OCI-LY1 (cell line): ENCODE results near the gene CDC45.

Experiments
- H2AFZ ChIP-seq: fragments of 200-600 bp; sonication (generic), shearing (Covaris generic); 2 replicates; pipeline ENCODE4 v1.6.0; 2014; ENCODE audit warnings: antibody characterized with exemption, mild to moderate bottlenecking, low read length
- H3F3A ChIP-seq: fragments of 200-600 bp; sonication (generic), shearing (Covaris generic); 2 replicates; pipeline ENCODE4 v1.6.0; 2014; ENCODE audit warnings: mild to moderate bottlenecking, antibody characterized with exemption, low read length, moderate library complexity; ENCODE audit not compliant: insufficient read depth
- H3K27ac ChIP-seq: fragments of 200-600 bp; sonication (generic); 2 replicates; pipeline ENCODE4 v1.5.1; 2014; ENCODE audit warnings: low read length, mixed run types, mild to moderate bottlenecking, low read depth; ENCODE audit not compliant: poor library complexity, severe bottlenecking
- H3K27me3 ChIP-seq: fragments of 200-600 bp; sonication (generic); 2 replicates; pipeline ENCODE4 v1.6.0; 2014; ENCODE audit warnings: antibody characterized with exemption, mild to moderate bottlenecking, low read length, moderate library complexity; ENCODE audit not compliant: insufficient read depth
- H3K36me3 ChIP-seq: fragments of 200-600 bp; sonication (generic); 2 replicates; pipeline ENCODE4 v1.6.1; 2014; ENCODE audit warnings: mild to moderate bottlenecking, antibody characterized with exemption, low read length, moderate library complexity, mixed read lengths; ENCODE audit not compliant: insufficient read depth
- H3K4me1 ChIP-seq: fragments of 200-600 bp; sonication (generic); 2 replicates; pipeline ENCODE4 v1.5.1; 2014; ENCODE audit warnings: mild to moderate bottlenecking, low read length, moderate library complexity; ENCODE audit not compliant: insufficient read depth, severe bottlenecking
- H3K4me2 ChIP-seq: fragments of 200-600 bp; sonication (generic), shearing (Covaris generic); 2 replicates; pipeline ENCODE4 v1.6.1; 2014; ENCODE audit warnings: low read length
- H3K4me3 ChIP-seq: fragments of 200-600 bp; sonication (generic); 2 replicates; pipeline ENCODE4 v1.5.1; 2014; ENCODE audit warnings: low read length, low read depth, mild to moderate bottlenecking, mixed read lengths; ENCODE audit not compliant: poor library complexity, severe bottlenecking
- H3K79me2 ChIP-seq: fragments of 200-600 bp; shearing (Covaris generic); 2 replicates; pipeline ENCODE4 v1.6.1; 2016; ENCODE audit warnings: mixed run types, low read length, mixed read lengths; ENCODE audit not compliant: insufficient read depth
- H3K9ac ChIP-seq: fragments of 200-600 bp; sonication (generic), shearing (Covaris generic); 2 replicates; pipeline ENCODE4 v1.6.1; 2014; ENCODE audit warnings: mild to moderate bottlenecking, low read length, mixed read lengths
- H3K9me2 ChIP-seq: fragments of 200-600 bp; sonication (generic), shearing (Covaris generic); 2 replicates; pipeline ENCODE4 v1.6.1; 2014; ENCODE audit warnings: low read depth, mild to moderate bottlenecking, low read length, mixed read lengths
- H3K9me3 ChIP-seq: fragments of 200-600 bp; shearing (Covaris generic); 2 replicates; pipeline ENCODE4 v1.6.1; 2014; ENCODE audit warnings: low read length, mixed read lengths
- H4K20me1 ChIP-seq: fragments of 200-600 bp; sonication (generic), shearing (Covaris generic); 2 replicates; pipeline ENCODE4 v1.6.0; 2016; ENCODE audit warnings: mild to moderate bottlenecking, low read length; ENCODE audit not compliant: insufficient read depth
- CTCF ChIP-seq: fragments of 200-600 bp; sonication (generic), shearing (Covaris generic); IDR thresholded peaks from 2 replicates; pipeline ENCODE4 v1.5.1; 2017; ENCODE audit warnings: mild to moderate bottlenecking, antibody characterized with exemption, low read length, moderate library complexity, mixed read lengths
- EZH2 ChIP-seq: fragments of 200-600 bp; sonication (generic), shearing (Covaris generic); IDR thresholded peaks from 2 replicates; pipeline ENCODE4 v1.8.0; 2017; ENCODE audit warnings: borderline replicate concordance, mixed run types, mild to moderate bottlenecking, antibody characterized with exemption, low read length, moderate library complexity, mixed read lengths

Gene CDC45

DNA sequence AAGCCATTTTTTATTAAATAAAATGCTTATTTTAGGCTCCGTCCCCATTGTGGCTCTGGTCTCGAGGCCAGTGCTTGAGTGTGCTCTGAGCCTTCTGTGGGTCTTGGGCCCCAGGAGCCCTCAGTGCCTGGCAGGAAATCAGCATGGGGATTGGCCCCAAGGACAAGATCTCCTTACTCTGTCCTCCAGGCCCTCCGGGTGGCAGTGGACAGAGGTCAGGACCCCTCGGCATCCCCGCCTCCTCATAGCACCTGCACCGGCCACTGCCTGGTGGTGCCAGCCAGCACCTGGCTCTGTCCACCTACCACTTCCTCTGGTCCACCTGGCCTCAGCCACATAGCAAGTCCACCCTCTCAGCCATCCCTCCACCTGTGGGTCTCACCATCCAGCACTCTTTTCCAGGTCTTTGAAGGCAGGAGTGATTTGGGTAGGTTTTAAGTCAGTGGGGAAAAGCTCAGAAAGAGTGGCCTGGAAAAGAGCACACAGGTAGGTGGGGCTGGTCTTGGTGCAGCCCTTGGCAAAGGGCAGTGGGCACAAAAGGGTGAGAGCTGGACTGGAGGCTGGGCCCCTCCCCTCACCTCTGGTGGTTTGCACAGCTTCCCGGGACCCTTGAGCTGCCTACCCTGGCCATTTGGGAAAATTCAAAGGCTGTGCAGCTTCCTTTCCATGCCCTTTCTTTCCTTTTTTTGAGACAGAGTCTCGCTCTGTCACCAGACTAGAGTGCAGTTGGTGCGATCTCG lies 41.0 kb downstream of the CDC45 start:
- no peaks in the 10 kb centered on the region for H3K4me1 ChIP-seq
- H3K27me3 ChIP-seq, result no peaks in the 10 kb centered on the region
- TF ChIP-seq EZH2 (no peak), CTCF (no peak)
- no peak overlapping the region for H3K4me3 ChIP-seq
- H4K20me1 ChIP-seq, result no peaks in the 10 kb centered on the region
- no peaks in the 10 kb centered on the region for H3K9me3 ChIP-seq
- no peak overlapping the region for H3K9ac ChIP-seq
- H3F3A ChIP-seq, result no peaks in the 10 kb centered on the region
- H3K4me2 ChIP-seq, result no peak overlapping the region
- no peaks in the 10 kb centered on the region for H3K9me2 ChIP-seq
- H3K27ac ChIP-seq, result no peak overlapping the region
- H3K36me3 ChIP-seq, result peaks cover 13% of the 10 kb centered on the region
- H2AFZ ChIP-seq, result no peak overlapping the region
- no peaks in the 10 kb centered on the region for H3K79me2 ChIP-seq

DNA sequence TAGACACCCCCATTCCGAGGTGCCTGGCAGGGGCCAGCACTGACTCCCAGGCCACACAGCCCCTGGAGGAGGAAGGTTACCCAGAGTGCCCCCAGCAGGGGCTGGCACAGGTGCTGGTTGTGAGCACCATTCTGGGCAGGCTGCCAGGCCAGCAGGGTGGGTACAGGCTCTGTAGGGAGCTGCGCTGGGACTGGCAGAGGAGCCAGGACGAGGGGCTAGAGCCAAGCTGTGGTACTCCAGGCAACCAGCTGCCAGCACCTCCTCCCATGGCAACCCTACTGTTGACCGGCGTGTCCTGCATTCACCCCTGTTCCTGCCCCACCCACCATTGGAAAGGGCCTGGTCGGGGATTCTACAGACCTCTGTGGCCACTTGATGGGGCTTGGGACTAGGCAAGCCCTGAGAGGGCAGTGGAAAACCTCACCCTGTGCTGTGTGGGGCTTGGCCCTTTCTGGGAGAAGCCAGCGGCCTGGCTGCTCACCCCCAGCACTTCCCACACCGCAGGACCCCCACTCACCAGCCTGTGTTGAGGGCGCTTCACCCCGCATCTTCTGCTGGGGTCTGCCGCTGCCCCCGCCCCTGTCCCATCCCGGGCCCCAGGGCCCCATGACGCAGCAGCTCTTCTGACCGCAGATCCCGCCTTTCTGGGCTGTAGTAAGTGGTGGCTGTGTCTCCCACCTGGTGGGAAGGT lies 42.6 kb downstream of the CDC45 start:
- TF ChIP-seq EZH2, result no peak
- TF ChIP-seq CTCF, result no peak
- Histone ChIP-seq H4K20me1 (no peaks in the 10 kb centered on the region), H3K27me3 (no peaks in the 10 kb centered on the region), H3F3A (no peaks in the 10 kb centered on the region), H3K9ac (no peak overlapping the region), H3K4me3 (no peak overlapping the region), H3K36me3 (peaks cover 11% of the 10 kb centered on the region), H3K4me1 (no peaks in the 10 kb centered on the region), H3K4me2 (no peak overlapping the region), H2AFZ (no peak overlapping the region), H3K9me3 (no peaks in the 10 kb centered on the region), H3K9me2 (no peaks in the 10 kb centered on the region), H3K27ac (no peak overlapping the region), H3K79me2 (no peaks in the 10 kb centered on the region)

- no peak overlapping the region for H3K4me3 ChIP-seq
- H3F3A ChIP-seq, result no peaks in the 10 kb centered on the region
- no peaks in the 10 kb centered on the region for H3K79me2 ChIP-seq
- peaks cover 7% of the 10 kb centered on the region for H3K36me3 ChIP-seq
- no peak overlapping the region for H2AFZ ChIP-seq
- no peaks in the 10 kb centered on the region for H4K20me1 ChIP-seq
- H3K9me2 ChIP-seq, result no peaks in the 10 kb centered on the region
- no peak overlapping the region for H3K27ac ChIP-seq
- TF ChIP-seq EZH2 (no peak), CTCF (no peak)
- H3K9me3 ChIP-seq, result no peaks in the 10 kb centered on the region
- H3K27me3 ChIP-seq, result 0 out of 2 replicates have a peak, but pooled peaks cover 1% of the 10 kb centered on the region
- H3K9ac ChIP-seq, result no peak overlapping the region
- H3K4me2 ChIP-seq, result no peak overlapping the region
- no peaks in the 10 kb centered on the region for H3K4me1 ChIP-seq
These were observed 43.1 kb downstream of the CDC45 start for GRCh38 chr22:19522881-19523239.
